SU-DHL-6 (cell line): ENCODE measurements around the gene CERK.

Experiments used
- H2AFZ ChIP-seq: fragments of 200-600 bp; sonication (generic); 2 replicates; pipeline ENCODE4 v1.6.1; 2014; ENCODE audit warnings: low read depth, mild to moderate bottlenecking, moderate library complexity, mixed read lengths, antibody characterized with exemption, low read length; ENCODE audit not compliant: severe bottlenecking
- H3F3A ChIP-seq: fragments of 200-600 bp; shearing (Covaris generic); 2 replicates; pipeline ENCODE4 v1.6.0; 2016; ENCODE audit warnings: antibody characterized with exemption, mild to moderate bottlenecking; ENCODE audit not compliant: insufficient read depth
- H3K27ac ChIP-seq: fragments of 200-600 bp; sonication (generic); 2 replicates; pipeline ENCODE4 v1.5.1; 2016; ENCODE audit warnings: low read depth, mild to moderate bottlenecking, low read length, moderate library complexity, mixed read lengths
- H3K27me3 ChIP-seq: fragments of 200-600 bp; sonication (generic), shearing (Covaris generic); 2 replicates; pipeline ENCODE4 v1.6.0; 2014; ENCODE audit warnings: mild to moderate bottlenecking, low read length
- H3K36me3 ChIP-seq: fragments of 200-600 bp; sonication (generic); 2 replicates; pipeline ENCODE4 v1.6.1; 2014; ENCODE audit warnings: mild to moderate bottlenecking, low read length, mixed read lengths
- H3K4me2 ChIP-seq: fragments of 300-600, 200-600 bp; shearing (Covaris generic), sonication (generic); 2 replicates; pipeline ENCODE4 v1.6.0; 2014; ENCODE audit warnings: low read length, low read depth, mild to moderate bottlenecking; ENCODE audit not compliant: poor library complexity, severe bottlenecking
- H3K4me3 ChIP-seq: fragments of 200-600 bp; sonication (generic); 2 replicates; pipeline ENCODE4 v1.5.1; 2014; ENCODE audit warnings: antibody characterized with exemption, low read length, mild to moderate bottlenecking, mixed read lengths; ENCODE audit not compliant: insufficient read depth, poor library complexity, severe bottlenecking
- H3K79me2 ChIP-seq: fragments of 200-600 bp; sonication (generic); 2 replicates; pipeline ENCODE4 v1.6.1; 2014; ENCODE audit warnings: mild to moderate bottlenecking, low read length, moderate library complexity; ENCODE audit not compliant: insufficient read depth
- H3K9ac ChIP-seq: fragments of 200-600 bp; sonication (generic); 2 replicates; pipeline ENCODE4 v1.7.0; 2014; ENCODE audit warnings: mild to moderate bottlenecking, low read length
- H3K9me2 ChIP-seq: fragments of 200-600 bp; sonication (generic); replicated peaks from 2 replicates; pipeline ENCODE4 v1.6.1; 2014; ENCODE audit warnings: low read length; ENCODE audit not compliant: insufficient read depth
- H3K9me3 ChIP-seq: fragments of 200-600 bp; sonication (generic); 2 replicates; pipeline ENCODE4 v1.6.1; 2014; ENCODE audit warnings: low read length, mixed read lengths; ENCODE audit not compliant: insufficient read depth
- H4K20me1 ChIP-seq: fragments of 200-600 bp; sonication (generic); 2 replicates; pipeline ENCODE4 v1.6.1; 2014; ENCODE audit warnings: low read depth, mild to moderate bottlenecking, antibody characterized with exemption, low read length, moderate library complexity, mixed read lengths
- EZH2phosphoT487 ChIP-seq: fragments of 200-600 bp; sonication (generic), shearing (Covaris generic); conservative IDR thresholded peaks from 2 replicates; pipeline ENCODE4 v1.6.1; 2018; ENCODE audit warnings: mild to moderate bottlenecking, antibody characterized with exemption, low read length, moderate library complexity, mixed read lengths
- TF ChIP-seq, protein P1 (sequence below): fragments of 200-600 bp; sonication (generic); IDR thresholded peaks from one replicate; pipeline ENCODE4 v1.5.1; 2017; ENCODE audit warnings: antibody characterized with exemption, mild to moderate bottlenecking, low read length, moderate library complexity; ENCODE audit not compliant: insufficient read depth, poor library complexity, severe bottlenecking

The CERK gene

DNA sequence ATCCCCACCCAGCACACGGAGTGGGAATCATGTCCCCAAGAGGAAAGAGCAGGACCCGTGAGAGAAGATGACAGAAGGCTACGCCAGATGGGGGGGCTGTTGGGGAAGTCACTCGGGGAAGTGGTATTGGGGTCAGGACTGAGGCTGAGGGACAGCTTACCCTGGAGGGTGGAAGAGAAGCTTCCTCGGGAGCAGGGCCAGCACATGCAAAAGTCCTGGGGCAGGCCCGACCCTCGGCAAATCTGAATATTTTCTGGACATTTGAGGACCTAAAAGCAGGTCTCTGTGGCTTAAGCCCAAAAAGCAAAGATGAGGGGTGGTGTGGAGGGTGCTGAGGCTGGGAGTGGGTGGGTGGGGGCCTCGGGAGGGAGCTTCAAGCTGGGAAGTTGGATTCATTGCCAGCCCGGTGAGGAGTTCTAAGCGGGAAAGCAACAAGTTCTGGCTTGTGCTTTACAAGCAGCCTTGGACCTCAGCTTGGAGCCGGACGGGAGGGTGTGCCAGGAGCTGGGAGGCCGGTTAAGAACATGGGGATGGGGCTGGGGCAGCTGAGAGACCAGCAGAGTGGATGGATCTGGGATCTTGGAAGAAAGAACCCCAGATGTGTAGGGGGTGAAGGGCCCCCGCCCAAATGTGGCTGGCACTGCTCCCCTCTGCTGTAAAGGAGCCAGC lies 83.0 kb downstream of the CERK start:
- Histone ChIP-seq H3K4me3 (no peak overlapping the region), H3K27me3 (no peaks in the 10 kb centered on the region), H3K36me3 (no peaks in the 10 kb centered on the region), H2AFZ (no peak overlapping the region), H3K9me2 (no peaks in the 10 kb centered on the region), H4K20me1 (no peaks in the 10 kb centered on the region), H3K27ac (no peak overlapping the region), H3F3A (no peaks in the 10 kb centered on the region), H3K79me2 (no peaks in the 10 kb centered on the region), H3K9me3 (no peaks in the 10 kb centered on the region), H3K4me2 (no peak overlapping the region), H3K9ac (no peak overlapping the region)
- TF ChIP-seq, protein P1, sequence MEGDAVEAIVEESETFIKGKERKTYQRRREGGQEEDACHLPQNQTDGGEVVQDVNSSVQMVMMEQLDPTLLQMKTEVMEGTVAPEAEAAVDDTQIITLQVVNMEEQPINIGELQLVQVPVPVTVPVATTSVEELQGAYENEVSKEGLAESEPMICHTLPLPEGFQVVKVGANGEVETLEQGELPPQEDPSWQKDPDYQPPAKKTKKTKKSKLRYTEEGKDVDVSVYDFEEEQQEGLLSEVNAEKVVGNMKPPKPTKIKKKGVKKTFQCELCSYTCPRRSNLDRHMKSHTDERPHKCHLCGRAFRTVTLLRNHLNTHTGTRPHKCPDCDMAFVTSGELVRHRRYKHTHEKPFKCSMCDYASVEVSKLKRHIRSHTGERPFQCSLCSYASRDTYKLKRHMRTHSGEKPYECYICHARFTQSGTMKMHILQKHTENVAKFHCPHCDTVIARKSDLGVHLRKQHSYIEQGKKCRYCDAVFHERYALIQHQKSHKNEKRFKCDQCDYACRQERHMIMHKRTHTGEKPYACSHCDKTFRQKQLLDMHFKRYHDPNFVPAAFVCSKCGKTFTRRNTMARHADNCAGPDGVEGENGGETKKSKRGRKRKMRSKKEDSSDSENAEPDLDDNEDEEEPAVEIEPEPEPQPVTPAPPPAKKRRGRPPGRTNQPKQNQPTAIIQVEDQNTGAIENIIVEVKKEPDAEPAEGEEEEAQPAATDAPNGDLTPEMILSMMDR, result no peak
- no peak for TF ChIP-seq EZH2phosphoT487

DNA sequence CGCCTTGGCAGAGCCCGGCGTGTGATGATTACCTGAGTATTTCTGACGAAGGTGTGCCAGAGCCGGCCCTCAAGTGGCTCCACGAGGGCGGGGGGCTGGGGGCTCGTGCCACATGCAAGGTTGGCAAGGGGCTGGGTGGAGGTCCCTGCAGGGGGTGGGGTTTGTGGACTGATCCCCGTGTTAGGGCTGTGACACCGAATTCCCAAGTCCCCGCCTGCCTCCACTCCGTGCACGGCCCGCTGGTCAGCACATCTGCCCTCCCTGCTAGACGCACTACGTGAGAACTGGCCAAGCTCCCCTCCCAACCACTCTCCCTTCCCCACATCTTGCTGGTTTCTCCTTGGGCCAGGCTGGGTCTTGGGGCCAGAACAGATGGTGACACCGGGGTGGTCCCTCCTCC lies 83.6 kb downstream of the CERK start:
- no peaks in the 10 kb centered on the region for H3F3A ChIP-seq
- H3K27me3 ChIP-seq, result no peaks in the 10 kb centered on the region
- no peak overlapping the region for H3K9ac ChIP-seq
- no peaks in the 10 kb centered on the region for H4K20me1 ChIP-seq
- H3K27ac ChIP-seq, result no peak overlapping the region
- H2AFZ ChIP-seq, result no peak overlapping the region
- H3K4me3 ChIP-seq, result no peak overlapping the region
- H3K79me2 ChIP-seq, result no peaks in the 10 kb centered on the region
- H3K4me2 ChIP-seq, result no peak overlapping the region
- no peaks in the 10 kb centered on the region for H3K36me3 ChIP-seq
- TF ChIP-seq, protein P1, result no peak
- TF ChIP-seq EZH2phosphoT487, result no peak
- H3K9me3 ChIP-seq, result no peaks in the 10 kb centered on the region
- no peaks in the 10 kb centered on the region for H3K9me2 ChIP-seq

DNA sequence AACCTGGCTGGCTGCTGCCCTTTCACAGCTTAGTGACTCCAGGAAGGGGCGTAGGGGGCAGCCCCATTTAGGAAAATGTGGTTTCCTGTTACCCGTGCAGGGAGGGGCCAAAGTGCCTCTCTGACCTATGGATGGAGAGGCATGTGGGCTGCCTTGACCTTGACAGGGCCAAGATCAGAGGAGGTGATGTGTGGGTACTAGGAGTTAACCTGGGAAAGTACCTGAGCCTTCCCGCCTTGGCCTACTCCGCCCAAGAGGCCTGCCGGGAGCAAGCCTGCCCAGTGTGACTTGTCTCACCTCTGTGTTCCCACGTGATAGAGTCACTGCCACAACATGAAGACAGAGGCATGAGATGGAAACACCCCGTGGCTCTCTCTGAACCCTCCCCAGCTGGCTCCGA lies 84.5 kb downstream of the CERK start:
- H3K4me3 ChIP-seq, result no peak overlapping the region
- H4K20me1 ChIP-seq, result no peaks in the 10 kb centered on the region
- no peak overlapping the region for H3K27ac ChIP-seq
- H3K9me3 ChIP-seq, result no peaks in the 10 kb centered on the region
- TF ChIP-seq EZH2phosphoT487, result no peak
- TF ChIP-seq, protein P1, result no peak
- H3K9me2 ChIP-seq, result no peaks in the 10 kb centered on the region
- H3K36me3 ChIP-seq, result no peaks in the 10 kb centered on the region
- no peaks in the 10 kb centered on the region for H3K79me2 ChIP-seq
- H2AFZ ChIP-seq, result no peak overlapping the region
- no peaks in the 10 kb centered on the region for H3F3A ChIP-seq
- H3K9ac ChIP-seq, result no peak overlapping the region
- H3K4me2 ChIP-seq, result no peak overlapping the region
- no peaks in the 10 kb centered on the region for H3K27me3 ChIP-seq
